Vagina (tissue), 2 donors: Measurements from ENCODE around the gene CFAP126.

Experiments
- CTCF ChIP-seq, 3 experiments: fragments of 450-650 bp in 2 of 3; fragments of 200-600 bp in 1 of 3; sonication (generic) in 1 of 3; IDR thresholded peaks; one replicate each; pipeline ENCODE4 v1.5.1; 2017 to 2019; ENCODE audit warnings: antibody characterized with exemption in 3 of 3, mild to moderate bottlenecking in 2 of 3, moderate library complexity in 2 of 3
- POLR2A ChIP-seq, 2 donors: fragments of 450-650 bp; IDR thresholded peaks; one replicate each; pipeline ENCODE4 v1.6.1; 2017; ENCODE audit warnings: antibody characterized with exemption in 2 of 2, mild to moderate bottlenecking in 2 of 2, moderate library complexity in 2 of 2
- POLR2AphosphoS5 ChIP-seq, 2 donors: sonication (generic); formaldehyde crosslinking; IDR thresholded peaks; one replicate each; pipeline ENCODE4 v1.9.0; 2017; ENCODE audit warnings: antibody characterized with exemption in 2 of 2, mild to moderate bottlenecking in 2 of 2, low read depth in 1 of 2; ENCODE audit not compliant: insufficient read depth in 1 of 2

GRCh38 chr1:161367684-161368400 is at the start of gene CFAP126:
- TF ChIP-seq POLR2AphosphoS5 (IDR thresholded peaks at IDR 0.05; ENCODE audit: insufficient read depth in 1 of 2, low read depth in 1 of 2) (no peak), CTCF (IDR thresholded peaks at IDR 0.05) (no peak), POLR2A (IDR thresholded peaks at IDR 0.05) (no peak)
